ENCODE results near the gene FOXI1.

The FOXI1 gene

DNA sequence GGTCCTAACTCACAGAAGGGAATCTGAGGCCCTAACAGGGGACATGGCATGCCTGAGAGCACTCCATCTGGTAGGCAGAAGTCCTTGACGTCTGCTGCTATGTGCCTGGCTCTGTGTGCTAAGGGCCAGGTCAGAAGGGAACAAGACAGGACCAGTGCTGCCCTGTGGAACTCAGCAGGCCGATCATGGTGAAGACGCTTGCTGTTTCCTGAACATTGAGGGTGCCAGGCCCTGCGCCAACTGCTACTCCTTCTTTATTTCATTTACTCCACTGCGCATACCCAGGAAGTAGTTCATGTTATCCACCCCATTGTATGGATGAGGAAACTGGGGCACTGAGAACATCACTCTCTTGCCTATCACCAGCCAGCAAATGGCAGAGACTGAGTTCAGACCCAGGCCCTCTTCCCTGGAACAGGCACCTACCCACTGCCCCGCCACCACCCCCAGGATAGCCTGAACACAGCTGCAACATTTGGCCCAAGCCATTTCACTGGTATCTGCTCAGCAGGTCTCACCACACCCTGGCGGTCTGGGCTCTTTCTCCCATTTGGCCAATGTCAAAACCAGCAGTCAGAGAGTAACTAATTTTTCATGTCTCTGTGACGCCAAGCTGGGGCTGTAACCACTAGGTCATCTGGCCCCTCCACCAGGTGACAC is 24.8 kb upstream of the FOXI1 start:
- no peaks in the 10 kb centered on the region for H3K79me2 ChIP-seq (ENCODE audit: control insufficient read depth, insufficient read depth, low read length, poor library complexity)
- no peak overlapping the region for H3K18ac ChIP-seq (ENCODE audit: low read length)
- no peak overlapping the region for H2BK5ac ChIP-seq (ENCODE audit: low read depth, low read length, poor library complexity)
- no peak overlapping the region for H3K4ac ChIP-seq (ENCODE audit: low read depth, low read length)
- H2BK12ac ChIP-seq (ENCODE audit: low read length): no peak overlapping the region
- H3K4me2 ChIP-seq (ENCODE audit: low read length): no peak overlapping the region
- H4K91ac ChIP-seq (ENCODE audit: low read depth, low read length): no peak overlapping the region
- no peak overlapping the region for H3K9ac ChIP-seq (ENCODE audit: low read length)
- no peak overlapping the region for H3K4me3 ChIP-seq (ENCODE audit: low read depth, low read length)
- no peak overlapping the region for H3K23ac ChIP-seq (ENCODE audit: low read length)
- no peak overlapping the region for H3K14ac ChIP-seq (ENCODE audit: low read length)
- no peaks in the 10 kb centered on the region for H3K27me3 ChIP-seq (ENCODE audit: insufficient read depth, low read length)
- no peak overlapping the region for H4K12ac ChIP-seq (ENCODE audit: low read depth, low read length)
- no CpG with 5 or more reads among the region's 8 CpGs for WGBS (ENCODE audit: extremely low coverage, insufficient coverage, insufficient read length)
- no peak for DNase-seq
- H4K8ac ChIP-seq (ENCODE audit: low read depth, low read length): no peak overlapping the region
- H3K9me3 ChIP-seq (ENCODE audit: insufficient read depth, low read depth, low read length): no peaks in the 10 kb centered on the region
- no peak overlapping the region for H2AFZ ChIP-seq (ENCODE audit: insufficient read depth, low read length, poor library complexity)
- no peak overlapping the region for H2BK120ac ChIP-seq (ENCODE audit: insufficient read depth, low read length, poor library complexity)
- no peaks in the 10 kb centered on the region for H3K79me1 ChIP-seq (ENCODE audit: low read length)
- H3K4me1 ChIP-seq (ENCODE audit: control insufficient read depth in 1 of 2, insufficient read depth in 2 of 2, low read length in 2 of 2): no peaks in the 10 kb centered on the region
- H3K36me3 ChIP-seq (ENCODE audit: control insufficient read depth in 1 of 2, insufficient read depth in 2 of 2, low read length in 2 of 2): no peaks in the 10 kb centered on the region
- H2AK5ac ChIP-seq (ENCODE audit: low read length): no peak overlapping the region
- H3K27ac ChIP-seq (ENCODE audit: low read depth, low read length): no peak overlapping the region

GRCh38 chr5:170081616-170082015 is 24.1 kb upstream of the FOXI1 start:
- no peak overlapping the region for H3K18ac ChIP-seq (ENCODE audit: low read length)
- no peaks in the 10 kb centered on the region for H3K27me3 ChIP-seq (ENCODE audit: insufficient read depth, low read length)
- H3K4ac ChIP-seq (ENCODE audit: low read depth, low read length): no peak overlapping the region
- no peak overlapping the region for H2AFZ ChIP-seq (ENCODE audit: insufficient read depth, low read length, poor library complexity)
- no peak overlapping the region for H3K4me2 ChIP-seq (ENCODE audit: low read length)
- H3K27ac ChIP-seq (ENCODE audit: low read depth, low read length): no peak overlapping the region
- no peak overlapping the region for H4K8ac ChIP-seq (ENCODE audit: low read depth, low read length)
- no peak overlapping the region for H4K12ac ChIP-seq (ENCODE audit: low read depth, low read length)
- H3K36me3 ChIP-seq (ENCODE audit: control insufficient read depth in 1 of 2, insufficient read depth in 2 of 2, low read length in 2 of 2): no peaks in the 10 kb centered on the region
- H2AK5ac ChIP-seq (ENCODE audit: low read length): no peak overlapping the region
- no peak overlapping the region for H2BK120ac ChIP-seq (ENCODE audit: insufficient read depth, low read length, poor library complexity)
- H3K9ac ChIP-seq (ENCODE audit: low read length): no peak overlapping the region
- H2BK12ac ChIP-seq (ENCODE audit: low read length): no peak overlapping the region
- no peaks in the 10 kb centered on the region for H3K79me1 ChIP-seq (ENCODE audit: low read length)
- DNase-seq: no peak
- no CpG with 5 or more reads among the region's 4 CpGs for WGBS (ENCODE audit: extremely low coverage, insufficient coverage, insufficient read length)
- H3K79me2 ChIP-seq (ENCODE audit: control insufficient read depth, insufficient read depth, low read length, poor library complexity): no peaks in the 10 kb centered on the region
- H3K14ac ChIP-seq (ENCODE audit: low read length): no peak overlapping the region
- no peak overlapping the region for H4K91ac ChIP-seq (ENCODE audit: low read depth, low read length)
- H3K4me1 ChIP-seq (ENCODE audit: control insufficient read depth in 1 of 2, insufficient read depth in 2 of 2, low read length in 2 of 2): no peaks in the 10 kb centered on the region
- no peak overlapping the region for H3K4me3 ChIP-seq (ENCODE audit: low read depth, low read length)
- no peak overlapping the region for H3K23ac ChIP-seq (ENCODE audit: low read length)
- H2BK5ac ChIP-seq (ENCODE audit: low read depth, low read length, poor library complexity): no peak overlapping the region
- no peaks in the 10 kb centered on the region for H3K9me3 ChIP-seq (ENCODE audit: insufficient read depth, low read depth, low read length)

GRCh38 chr5:170082701-170083100 is 23.0 kb upstream of the FOXI1 start:
- no peak for DNase-seq

DNA sequence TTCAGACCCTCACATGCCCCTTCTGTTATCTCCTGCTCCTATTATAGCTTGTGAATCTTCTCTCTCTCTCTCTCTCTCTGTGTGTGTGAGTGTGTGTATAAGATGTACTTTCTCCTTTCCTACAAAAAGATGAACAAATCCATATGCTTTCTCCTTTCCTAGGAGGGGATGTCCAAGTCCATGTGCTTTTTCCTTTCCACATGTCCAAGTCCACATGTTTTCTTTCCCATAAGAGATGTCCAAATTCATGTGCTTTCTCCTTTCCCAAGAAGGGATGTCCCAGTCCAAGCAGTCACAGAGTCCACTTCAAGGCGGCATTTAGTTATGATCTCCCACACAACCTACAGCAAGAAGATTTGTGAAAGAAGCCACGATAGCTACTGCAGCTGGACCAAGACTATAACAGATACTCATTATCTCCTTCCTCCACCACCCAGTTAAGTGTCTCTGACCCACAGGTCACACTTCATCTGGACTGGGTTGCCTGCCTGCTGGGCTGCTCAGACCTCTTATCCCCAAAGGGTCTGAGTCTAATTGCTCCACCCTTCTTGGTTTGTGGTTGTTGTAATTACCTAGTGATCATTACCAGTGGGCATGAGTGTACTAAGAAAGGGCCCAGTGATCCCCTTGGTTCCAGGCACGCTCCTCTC is 18.4 kb upstream of the FOXI1 start:
- Histone ChIP-seq H3K9ac (ENCODE audit: low read length) (no peak overlapping the region), H2AK5ac (ENCODE audit: low read length) (no peak overlapping the region), H3K4me2 (ENCODE audit: low read length) (no peak overlapping the region), H3K14ac (ENCODE audit: low read length) (no peak overlapping the region), H4K8ac (ENCODE audit: low read depth, low read length) (no peak overlapping the region), H2BK5ac (ENCODE audit: low read depth, low read length, poor library complexity) (no peak overlapping the region), H4K91ac (ENCODE audit: low read depth, low read length) (no peak overlapping the region), H3K79me2 (ENCODE audit: control insufficient read depth, insufficient read depth, low read length, poor library complexity) (no peaks in the 10 kb centered on the region), H3K79me1 (ENCODE audit: low read length) (no peaks in the 10 kb centered on the region), H3K4me1 (ENCODE audit: control insufficient read depth in 1 of 2, insufficient read depth in 2 of 2, low read length in 2 of 2) (no peaks in the 10 kb centered on the region), H3K18ac (ENCODE audit: low read length) (no peak overlapping the region), H3K23ac (ENCODE audit: low read length) (no peak overlapping the region), H2BK120ac (ENCODE audit: insufficient read depth, low read length, poor library complexity) (no peak overlapping the region), H3K27ac (ENCODE audit: low read depth, low read length) (no peak overlapping the region), H2BK12ac (ENCODE audit: low read length) (no peak overlapping the region), H3K9me3 (ENCODE audit: insufficient read depth, low read depth, low read length) (no peaks in the 10 kb centered on the region), H3K4ac (ENCODE audit: low read depth, low read length) (no peak overlapping the region), H2AFZ (ENCODE audit: insufficient read depth, low read length, poor library complexity) (no peak overlapping the region), H3K4me3 (ENCODE audit: low read depth, low read length) (no peak overlapping the region), H3K36me3 (ENCODE audit: control insufficient read depth in 1 of 2, insufficient read depth in 2 of 2, low read length in 2 of 2) (no peaks in the 10 kb centered on the region), H4K12ac (ENCODE audit: low read depth, low read length) (no peak overlapping the region), H3K27me3 (ENCODE audit: insufficient read depth, low read length) (no peaks in the 10 kb centered on the region)
- no CpG with 5 or more reads among the region's 3 CpGs for WGBS (ENCODE audit: extremely low coverage, insufficient coverage, insufficient read length)
- no peak for DNase-seq

More at GRCh38 chr5:170082701-170083100, 23.0 kb upstream of the FOXI1 start:
- H3K4me2 ChIP-seq (ENCODE audit: low read length): no peak overlapping the region
- WGBS (ENCODE audit: extremely low coverage, insufficient coverage, insufficient read length): no CpG with 5 or more reads among the region's 7 CpGs
- H4K12ac ChIP-seq (ENCODE audit: low read depth, low read length): no peak overlapping the region
- H3K9ac ChIP-seq (ENCODE audit: low read length): no peak overlapping the region
- H3K23ac ChIP-seq (ENCODE audit: low read length): no peak overlapping the region
- H3K79me2 ChIP-seq (ENCODE audit: control insufficient read depth, insufficient read depth, low read length, poor library complexity): no peaks in the 10 kb centered on the region
- no peak overlapping the region for H2BK5ac ChIP-seq (ENCODE audit: low read depth, low read length, poor library complexity)
- H4K8ac ChIP-seq (ENCODE audit: low read depth, low read length): no peak overlapping the region
- H2AK5ac ChIP-seq (ENCODE audit: low read length): no peak overlapping the region
- no peak overlapping the region for H3K4me3 ChIP-seq (ENCODE audit: low read depth, low read length)
- H3K14ac ChIP-seq (ENCODE audit: low read length): no peak overlapping the region
- no peak overlapping the region for H2BK120ac ChIP-seq (ENCODE audit: insufficient read depth, low read length, poor library complexity)
- H3K4ac ChIP-seq (ENCODE audit: low read depth, low read length): no peak overlapping the region
- no peaks in the 10 kb centered on the region for H3K36me3 ChIP-seq (ENCODE audit: control insufficient read depth in 1 of 2, insufficient read depth in 2 of 2, low read length in 2 of 2)
- H2AFZ ChIP-seq (ENCODE audit: insufficient read depth, low read length, poor library complexity): no peak overlapping the region
- H3K4me1 ChIP-seq (ENCODE audit: control insufficient read depth in 1 of 2, insufficient read depth in 2 of 2, low read length in 2 of 2): no peaks in the 10 kb centered on the region
- H3K27me3 ChIP-seq (ENCODE audit: insufficient read depth, low read length): no peaks in the 10 kb centered on the region
- no peaks in the 10 kb centered on the region for H3K9me3 ChIP-seq (ENCODE audit: insufficient read depth, low read depth, low read length)
- no peak overlapping the region for H3K18ac ChIP-seq (ENCODE audit: low read length)
- no peaks in the 10 kb centered on the region for H3K79me1 ChIP-seq (ENCODE audit: low read length)
- H3K27ac ChIP-seq (ENCODE audit: low read depth, low read length): no peak overlapping the region
- no peak overlapping the region for H2BK12ac ChIP-seq (ENCODE audit: low read length)
- no peak overlapping the region for H4K91ac ChIP-seq (ENCODE audit: low read depth, low read length)
